GM18858 (cell line): Measurements from ENCODE around the gene GZMH.
A peak's percentile ranks its signal among the peaks of the same experiment; 100 is the strongest.
"Not testable (repeated sequence)": the region's sequence is repeated elsewhere in the genome, so short reads cannot be mapped to it uniquely, and the experiment has no call there.

Experiments
- ATAC-seq: cut with Tn5 transposase; IDR thresholded peaks from one replicate; pipeline ENCODE4 v1.9.1; 2021; ENCODE audit not compliant: unreplicated experiment

Gene GZMH

GRCh38 chr14:24609655-24610344, at the start of gene GZMH:
Gene GZMH (minus strand): TSS chr14:24609685. CDS start chr14:24609613, 72 bp downstream.
- peak; percentile 32 for ATAC-seq

- ATAC-seq: not testable (repeated sequence)
Observed at GRCh38 chr14:24648361-24648760, 38.9 kb upstream of the GZMH start.

- ATAC-seq: no peak
Observed at GRCh38 chr14:24639905-24640304, 30.4 kb upstream of the GZMH start.

GRCh38 chr14:24639270-24639669, 29.8 kb upstream of the GZMH start:
- no peak for ATAC-seq

- no peak for ATAC-seq
Observed at GRCh38 chr14:24634158-24634557, 24.7 kb upstream of the GZMH start, which contains the start of gene GZMB. Gene GZMB (minus strand): TSS chr14:24634190. CDS start chr14:24634160, 30 bp downstream.

- ATAC-seq: no peak
Observed at GRCh38 chr14:24633353-24633752, 23.9 kb upstream of the GZMH start.

GRCh38 chr14:24632761-24633160, 23.3 kb upstream of the GZMH start:
- ATAC-seq: no peak

- no peak for ATAC-seq
Observed at GRCh38 chr14:24632336-24632735, 22.9 kb upstream of the GZMH start.

GRCh38 chr14:24631749-24632335, 22.4 kb upstream of the GZMH start:
- no peak for ATAC-seq

GRCh38 chr14:24630872-24631477, 21.5 kb upstream of the GZMH start:
- no peak for ATAC-seq

- no peak for ATAC-seq
Observed at GRCh38 chr14:24630087-24630871, 20.8 kb upstream of the GZMH start.

- ATAC-seq: no peak
Observed at GRCh38 chr14:24629521-24629920, 20.0 kb upstream of the GZMH start.

- no peak for ATAC-seq
Observed at GRCh38 chr14:24613747-24614146, 4.3 kb upstream of the GZMH start.

- peak; percentile 50 for ATAC-seq
Observed at GRCh38 chr14:24613241-24613640, 3.8 kb upstream of the GZMH start.

GRCh38 chr14:24612196-24612595, 2.7 kb upstream of the GZMH start:
- ATAC-seq: no peak

- ATAC-seq: no peak
Observed at GRCh38 chr14:24607635-24608514, 1.6 kb downstream of the GZMH start.

- no peak for ATAC-seq
Observed at GRCh38 chr14:24607081-24607480, 2.4 kb downstream of the GZMH start.

- no peak for ATAC-seq
Observed at GRCh38 chr14:24606297-24606696, 3.2 kb downstream of the GZMH start.

- ATAC-seq: peak; percentile 73
Observed at GRCh38 chr14:24605435-24606190, 3.9 kb downstream of the GZMH start.

GRCh38 chr14:24597403-24597802, 12.1 kb downstream of the GZMH start:
- ATAC-seq: no peak
